ENCODE data around the gene BAIAP3.

Gene BAIAP3

DNA sequence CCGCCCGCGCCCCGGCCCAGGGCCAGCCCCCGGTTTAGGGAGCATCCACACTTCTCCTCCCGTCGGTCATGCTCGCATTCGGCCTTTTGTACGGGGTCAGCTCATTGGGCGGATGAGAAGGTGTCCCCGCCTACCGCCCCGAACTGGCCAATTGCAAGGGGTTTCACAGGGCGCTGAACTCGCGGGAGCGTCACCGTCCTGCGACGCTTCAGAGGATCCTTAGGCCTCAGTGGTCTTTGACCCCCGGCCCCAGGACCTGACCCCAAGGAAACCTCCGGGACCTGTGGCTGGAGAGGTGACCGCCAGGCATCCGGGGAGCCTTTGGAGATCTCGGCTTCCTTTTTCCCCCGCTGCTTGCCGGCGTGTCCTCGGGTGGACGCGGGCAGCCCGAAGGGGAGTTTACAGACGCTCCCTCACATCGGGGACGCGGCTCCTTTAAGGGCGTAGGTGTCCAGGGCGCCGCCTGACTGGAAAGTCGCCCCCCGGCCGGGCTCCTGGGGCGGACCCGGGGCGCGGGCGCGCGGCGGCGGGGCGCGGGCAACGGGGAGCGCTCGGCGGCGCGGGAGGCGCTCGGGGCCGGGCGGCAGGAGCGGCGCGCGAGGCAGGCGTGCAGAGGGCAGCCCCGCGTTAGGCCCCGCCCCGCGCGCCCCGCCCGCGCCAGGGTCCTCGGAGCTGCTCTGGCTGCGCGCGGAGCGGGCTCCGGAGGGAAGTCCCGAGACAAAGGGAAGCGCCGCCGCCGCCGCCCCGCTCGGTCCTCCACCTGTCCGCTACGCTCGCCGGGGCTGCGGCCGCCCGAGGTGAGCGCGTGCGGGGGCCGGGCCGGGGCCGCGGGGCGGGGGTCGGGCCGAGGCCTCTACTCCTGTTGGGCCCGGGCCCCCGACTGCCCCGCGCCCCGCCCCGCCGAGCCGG, 24.2 kb upstream of the BAIAP3 start, which contains the start of gene UBE2I:
UBE2I (plus strand) TSS at position 660 of the 909 bp plus-strand sequence. CDS start 4,395 bp downstream, outside the sequence.
- Histone ChIP-seq H3K9me3 (no peaks in the 10 kb centered on the region), H3K27me3 (ENCODE audit: low read depth) (no peaks in the 10 kb centered on the region), H3K36me3 (replicated peaks) (peaks cover 25% of the 10 kb centered on the region), H3K4me3 (peak within 1 kb of the TSS; percentile 78), H3K4me1 (peaks cover 8% of the 10 kb centered on the region)
- in situ Hi-C loops (cut with MboI; ENCODE audit: low sequenced_read_pairs), result no loop called here
- DNase-seq (ENCODE audit: low spot score in 2 of 2), result peak; percentile 93 to 98

DNA sequence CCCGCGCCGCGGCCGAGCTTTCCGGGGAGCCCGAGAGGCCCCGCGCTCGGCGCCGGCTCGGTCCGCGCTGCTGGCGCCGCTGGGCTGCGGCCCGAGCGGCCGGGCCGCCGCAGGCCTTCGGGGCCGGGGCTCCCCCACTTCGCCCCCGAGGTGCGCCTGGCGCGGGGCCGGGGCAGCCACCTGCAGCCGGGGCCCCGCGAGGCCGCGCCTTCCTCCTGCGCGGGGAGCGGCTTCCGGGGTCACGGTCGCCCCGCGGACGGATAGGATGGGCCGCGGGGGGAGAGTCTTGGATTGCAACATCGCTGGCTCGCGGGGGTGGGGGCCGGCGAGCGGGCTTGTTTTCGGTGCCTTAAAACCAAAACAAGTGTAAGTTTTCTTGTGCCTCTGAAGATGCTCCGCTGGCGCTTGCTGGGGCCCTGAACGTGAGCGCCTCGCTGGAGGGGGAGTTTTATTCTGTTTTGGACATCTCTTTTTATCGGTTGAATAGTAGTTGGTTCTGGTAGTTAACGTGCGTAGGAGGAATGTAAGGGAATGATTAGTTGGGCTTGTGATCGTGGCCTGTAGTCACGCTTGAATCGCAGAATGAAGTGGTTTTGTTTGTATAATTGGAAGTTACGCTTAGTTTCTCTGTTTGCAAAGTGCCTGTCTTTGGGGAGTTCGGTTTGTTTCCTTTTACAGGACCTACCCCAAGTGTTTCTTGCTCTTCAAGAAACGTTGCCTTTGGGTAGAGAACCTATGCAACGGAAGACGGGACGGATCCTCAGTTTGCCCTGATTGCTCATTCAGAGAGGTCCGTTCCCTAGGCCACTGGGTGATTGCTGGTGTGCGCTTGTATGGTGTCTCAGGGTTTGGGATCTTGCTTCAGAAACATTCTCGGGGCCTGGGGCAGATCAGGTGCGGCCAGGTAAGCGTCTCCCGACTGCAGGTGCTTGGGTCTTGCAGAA, 23.3 kb upstream of the BAIAP3 start:
- in situ Hi-C loops (cut with MboI; ENCODE audit: low sequenced_read_pairs), result no loop called here
- no peaks in the 10 kb centered on the region for H3K27me3 ChIP-seq (ENCODE audit: low read depth)
- peaks cover 35% of the 10 kb centered on the region for H3K36me3 ChIP-seq (replicated peaks)
- H3K4me1 ChIP-seq, result peaks cover 8% of the 10 kb centered on the region
- no peaks in the 10 kb centered on the region for H3K9me3 ChIP-seq
- H3K4me3 ChIP-seq, result peak overlapping the region; percentile 78
- no peak for DNase-seq (ENCODE audit: low spot score in 2 of 2)

DNA sequence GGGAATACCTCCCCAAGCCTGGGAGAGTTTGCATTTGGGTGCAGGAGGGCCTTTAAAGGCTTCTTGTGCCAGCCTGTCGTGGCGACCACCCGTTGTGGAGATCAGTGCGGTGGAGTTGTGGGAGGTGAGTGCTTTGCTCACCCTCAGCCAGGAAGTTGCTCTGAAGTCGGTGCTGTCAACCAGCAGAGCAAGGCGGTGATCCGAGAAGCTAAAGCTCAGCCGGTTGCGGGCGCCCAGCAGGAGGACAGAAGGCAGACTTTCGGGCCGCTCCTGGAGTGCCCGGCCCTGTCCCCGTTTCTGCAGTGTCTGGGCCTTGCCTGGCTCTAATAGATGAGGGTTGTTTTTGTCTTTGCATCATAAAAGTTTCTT, 22.6 kb upstream of the BAIAP3 start:
- Histone ChIP-seq H3K27me3 (ENCODE audit: low read depth) (no peaks in the 10 kb centered on the region), H3K4me1 (peaks cover 8% of the 10 kb centered on the region), H3K9me3 (no peaks in the 10 kb centered on the region), H3K4me3 (peak overlapping the region; percentile 78), H3K36me3 (replicated peaks) (peaks cover 41% of the 10 kb centered on the region)
- DNase-seq (ENCODE audit: low spot score in 2 of 2), result no peak
- in situ Hi-C loops (cut with MboI; ENCODE audit: low sequenced_read_pairs), result no loop called here

DNA sequence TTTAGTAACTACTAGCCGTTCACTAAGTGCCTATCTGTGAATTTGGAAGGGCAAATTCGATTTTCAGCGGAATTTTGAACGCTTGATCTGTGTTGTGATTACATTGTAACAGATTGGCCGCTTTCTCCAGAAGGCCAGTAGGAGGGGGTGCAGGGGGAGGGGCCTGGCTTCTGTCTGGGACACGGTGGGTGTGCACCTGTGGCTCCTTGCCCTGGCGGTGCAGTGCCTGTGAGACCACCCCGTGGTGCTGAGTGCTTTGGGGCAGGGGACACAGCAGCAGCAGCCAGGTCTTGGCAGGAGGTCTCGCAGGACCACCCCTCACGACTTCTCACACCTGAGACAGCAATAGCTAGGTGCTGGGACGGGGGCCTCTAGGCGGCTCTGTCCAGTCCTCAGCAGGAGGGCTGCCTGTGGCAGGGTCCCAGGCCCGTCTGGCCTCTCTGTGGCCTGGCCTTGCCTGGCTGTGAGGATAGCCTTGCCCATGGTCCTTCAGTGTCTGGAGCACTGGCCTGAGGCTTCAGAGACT, 22.2 kb upstream of the BAIAP3 start:
- H3K4me1 ChIP-seq, result peaks cover 8% of the 10 kb centered on the region
- H3K27me3 ChIP-seq (ENCODE audit: low read depth), result no peaks in the 10 kb centered on the region
- peak in 1 of 2 experiments; percentile 49 for DNase-seq (ENCODE audit: low spot score in 2 of 2)
- in situ Hi-C loops (cut with MboI; ENCODE audit: low sequenced_read_pairs), result no loop called here
- peaks cover 46% of the 10 kb centered on the region for H3K36me3 ChIP-seq (replicated peaks)
- H3K4me3 ChIP-seq, result peak overlapping the region; percentile 78
- H3K9me3 ChIP-seq, result no peaks in the 10 kb centered on the region

DNA sequence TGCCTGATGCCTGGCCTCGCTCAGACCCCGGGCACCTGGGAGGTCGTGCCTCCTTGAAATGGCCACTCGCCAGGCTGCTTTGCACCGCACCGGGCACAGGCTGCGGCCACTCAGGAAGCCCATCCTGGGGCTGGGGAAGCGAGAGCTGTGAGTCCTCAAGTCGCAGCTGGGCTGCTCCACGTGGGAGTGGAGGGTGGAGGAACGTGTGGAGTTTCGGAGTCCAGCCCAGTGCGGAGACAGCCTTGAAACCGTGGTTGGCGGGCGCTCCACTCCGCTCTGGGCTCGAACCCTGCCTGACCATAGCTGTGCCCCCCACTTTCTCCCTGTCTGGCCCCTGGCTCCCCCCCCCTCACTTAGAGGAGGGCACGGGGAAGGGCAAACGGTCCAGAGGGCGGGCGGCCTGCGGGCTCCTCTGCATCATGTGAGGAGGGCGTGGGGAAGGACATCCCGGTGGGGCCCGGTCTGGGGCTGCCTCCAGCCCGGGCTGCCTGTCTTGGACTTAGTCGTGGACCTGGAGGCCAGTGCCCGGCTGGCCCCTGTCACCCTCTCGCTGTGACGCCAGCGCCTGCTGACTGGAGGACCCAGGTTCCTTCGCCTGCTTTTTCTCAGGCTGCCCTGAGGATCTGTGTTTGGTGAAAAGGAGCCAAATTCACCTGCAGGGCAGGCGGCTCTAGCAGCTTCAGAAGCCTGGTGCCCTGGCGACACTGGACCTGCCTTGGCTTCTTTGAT, 21.5 kb upstream of the BAIAP3 start:
- Histone ChIP-seq H3K27me3 (ENCODE audit: low read depth) (no peaks in the 10 kb centered on the region), H3K9me3 (no peaks in the 10 kb centered on the region), H3K4me3 (peak overlapping the region; percentile 78), H3K36me3 (replicated peaks) (peaks cover 52% of the 10 kb centered on the region), H3K4me1 (peaks cover 8% of the 10 kb centered on the region)
- DNase-seq (ENCODE audit: low spot score in 2 of 2), result no peak
- in situ Hi-C loops (cut with MboI; ENCODE audit: low sequenced_read_pairs), result no loop called here

DNA sequence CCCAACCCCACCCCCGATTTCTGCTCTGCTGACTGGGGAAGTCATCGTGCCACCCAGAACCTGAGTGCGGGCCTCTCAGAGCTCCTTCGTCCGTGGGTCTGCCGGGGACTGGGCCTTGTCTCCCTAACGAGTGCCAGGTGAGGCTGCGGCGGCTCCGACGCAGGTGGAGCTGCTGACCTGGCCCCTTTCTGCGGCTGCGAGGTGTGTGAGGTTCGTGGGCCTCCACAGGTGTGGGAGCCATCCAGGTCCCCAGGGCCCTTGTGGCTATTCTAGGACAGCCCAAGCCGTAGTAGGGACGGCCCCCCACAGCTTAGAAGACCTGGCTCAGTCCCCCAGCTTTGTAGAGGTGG, 21.0 kb upstream of the BAIAP3 start:
- Histone ChIP-seq H3K9me3 (no peaks in the 10 kb centered on the region), H3K4me3 (no peak overlapping the region), H3K4me1 (peaks cover 8% of the 10 kb centered on the region), H3K36me3 (replicated peaks) (peaks cover 57% of the 10 kb centered on the region), H3K27me3 (ENCODE audit: low read depth) (no peaks in the 10 kb centered on the region)
- in situ Hi-C loops (cut with MboI; ENCODE audit: low sequenced_read_pairs), result no loop called here
- DNase-seq (ENCODE audit: low spot score in 2 of 2), result no peak

DNA sequence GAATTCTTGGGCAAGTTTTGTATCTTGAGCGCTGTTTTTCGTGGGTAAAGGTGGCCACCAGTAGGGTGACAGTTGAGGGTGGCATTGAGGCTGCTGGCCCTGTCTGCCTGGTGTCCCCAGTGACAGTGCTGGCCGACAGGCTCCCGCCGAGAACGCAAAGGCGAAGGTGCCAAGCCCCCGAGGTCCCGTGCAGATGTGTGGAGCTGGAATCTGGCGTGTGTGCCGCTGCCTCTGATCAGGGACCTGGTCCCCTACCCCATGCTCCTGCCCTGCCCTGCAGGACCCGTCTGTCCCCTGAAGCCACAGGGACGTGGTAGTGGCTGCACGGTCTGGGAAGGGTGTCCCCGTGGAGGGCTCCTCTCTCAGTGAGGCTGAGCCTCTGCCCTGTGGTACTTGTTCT, 20.5 kb upstream of the BAIAP3 start:
- Histone ChIP-seq H3K4me1 (peaks cover 8% of the 10 kb centered on the region), H3K27me3 (ENCODE audit: low read depth) (no peaks in the 10 kb centered on the region), H3K4me3 (no peak overlapping the region), H3K9me3 (no peaks in the 10 kb centered on the region), H3K36me3 (replicated peaks) (peaks cover 62% of the 10 kb centered on the region)
- no peak for DNase-seq (ENCODE audit: low spot score in 2 of 2)
- in situ Hi-C loops (cut with MboI; ENCODE audit: low sequenced_read_pairs), result no loop called here

DNA sequence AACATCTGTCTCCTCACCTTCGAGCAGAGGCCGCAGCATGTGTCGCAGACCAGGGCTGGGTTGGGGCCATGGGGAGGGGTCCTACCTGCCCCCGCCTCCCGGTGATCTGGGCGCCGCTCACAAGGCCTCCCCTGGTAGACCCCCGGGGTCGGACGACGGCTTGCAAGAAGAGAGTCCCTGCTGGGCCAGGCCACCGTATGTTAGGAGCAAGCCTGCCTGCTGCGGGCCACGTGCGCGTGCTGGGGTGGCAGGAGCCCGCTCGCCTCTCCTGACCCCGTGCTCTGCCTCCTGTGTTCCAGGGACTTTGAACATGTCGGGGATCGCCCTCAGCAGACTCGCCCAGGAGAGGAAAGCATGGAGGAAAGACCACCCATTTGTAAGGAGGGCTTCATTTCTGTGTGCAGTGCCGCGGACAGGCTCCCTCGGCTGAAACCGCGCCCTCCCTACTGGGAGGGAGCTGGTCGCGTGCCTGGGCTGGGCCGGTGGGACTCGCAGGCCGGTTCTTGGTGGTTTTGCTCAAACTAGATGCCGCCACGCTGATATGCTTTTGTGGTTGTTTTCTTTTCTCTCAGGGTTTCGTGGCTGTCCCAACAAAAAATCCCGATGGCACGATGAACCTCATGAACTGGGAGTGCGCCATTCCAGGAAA, 19.6 kb upstream of the BAIAP3 start:
- Histone ChIP-seq H3K4me1 (peaks cover 8% of the 10 kb centered on the region), H3K4me3 (no peak overlapping the region), H3K36me3 (replicated peaks) (peaks cover 71% of the 10 kb centered on the region), H3K9me3 (no peaks in the 10 kb centered on the region), H3K27me3 (ENCODE audit: low read depth) (no peaks in the 10 kb centered on the region)
- in situ Hi-C loops (cut with MboI; ENCODE audit: low sequenced_read_pairs), result no loop called here
- no peak for DNase-seq (ENCODE audit: low spot score in 2 of 2)

DNA sequence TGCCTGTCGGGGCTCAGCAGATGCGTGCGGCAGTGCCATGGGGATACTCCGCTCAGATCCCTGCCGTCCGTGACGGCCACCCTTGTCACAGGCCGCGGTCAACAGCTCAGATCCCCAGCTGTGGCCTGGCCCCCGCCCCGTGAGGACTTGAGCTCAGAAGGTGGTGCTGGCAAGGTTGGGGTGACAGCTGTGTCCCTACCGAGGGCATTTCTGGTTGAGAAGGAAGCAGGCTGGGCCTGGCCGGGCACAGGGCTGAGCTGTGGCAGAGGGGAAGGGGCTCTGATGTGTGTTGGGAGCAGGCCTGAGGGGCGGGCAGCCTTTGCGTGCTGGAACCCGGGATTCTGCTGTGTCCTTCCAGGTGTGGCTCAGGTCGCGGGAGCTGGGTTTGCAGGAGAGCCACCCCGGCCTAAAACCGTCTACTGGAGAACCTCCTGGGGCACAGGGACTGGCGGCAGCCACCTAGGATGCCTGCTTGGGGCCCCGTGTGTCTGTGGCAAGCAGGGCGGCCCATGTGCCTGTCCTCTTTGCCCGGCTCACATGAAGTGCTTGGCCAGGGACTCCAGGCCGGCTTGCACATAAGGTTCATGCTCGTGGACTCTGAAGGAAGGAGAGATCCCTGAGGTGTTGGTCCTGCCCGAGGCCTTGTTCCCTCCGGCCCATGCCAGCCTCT, 18.9 kb upstream of the BAIAP3 start:
- Histone ChIP-seq H3K4me3 (no peak overlapping the region), H3K36me3 (replicated peaks) (peaks cover 78% of the 10 kb centered on the region), H3K4me1 (peaks cover 8% of the 10 kb centered on the region), H3K9me3 (no peaks in the 10 kb centered on the region), H3K27me3 (ENCODE audit: low read depth) (no peaks in the 10 kb centered on the region)
- no peak for DNase-seq (ENCODE audit: low spot score in 2 of 2)
- in situ Hi-C loops (cut with MboI; ENCODE audit: low sequenced_read_pairs), result no loop called here

DNA sequence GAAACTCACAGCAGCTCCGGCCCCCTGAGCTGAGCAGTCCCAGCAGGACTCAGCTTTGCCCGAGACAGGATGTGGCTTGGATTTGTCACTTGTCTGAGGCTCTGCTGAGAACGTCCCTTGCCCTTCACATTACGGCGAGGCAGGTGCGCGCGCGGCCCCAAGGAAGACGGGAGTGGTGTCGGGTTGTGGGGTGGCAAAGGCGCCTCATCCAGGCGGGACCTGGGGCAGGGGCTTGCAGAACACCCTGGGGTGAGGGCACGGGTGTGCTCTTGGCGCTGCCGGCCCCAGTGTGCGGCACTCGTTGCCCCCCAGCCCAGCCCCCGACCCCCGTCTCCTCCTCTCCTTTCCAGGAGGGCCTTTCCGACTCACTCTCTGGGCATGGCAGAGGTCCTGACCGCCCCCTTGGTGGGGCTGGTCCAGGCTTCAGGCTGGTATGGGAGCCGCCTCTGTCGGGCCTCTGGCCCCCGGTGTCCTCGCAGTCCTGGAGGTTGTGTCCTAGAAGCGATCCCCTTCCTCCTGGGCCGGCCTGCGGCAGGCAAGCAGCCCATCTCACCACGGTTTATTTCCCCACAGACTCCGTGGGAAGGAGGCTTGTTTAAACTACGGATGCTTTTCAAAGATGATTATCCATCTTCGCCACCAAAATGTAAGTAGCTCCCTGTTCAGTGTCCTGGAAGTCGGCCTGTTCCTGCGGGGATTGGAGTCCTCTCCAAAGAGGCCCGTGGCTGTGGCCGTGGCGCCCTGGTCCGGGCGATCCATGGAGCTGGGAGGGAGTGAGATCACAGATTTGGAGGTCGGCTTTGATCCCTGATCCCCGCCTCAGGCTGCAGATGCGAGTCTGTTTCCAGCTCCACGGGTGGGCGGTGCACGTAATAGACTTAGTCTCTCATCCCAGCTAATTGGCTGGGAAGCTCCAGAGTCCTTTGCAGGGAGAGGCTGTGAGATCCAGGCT, 18.1 kb upstream of the BAIAP3 start:
- peaks cover 8% of the 10 kb centered on the region for H3K4me1 ChIP-seq
- in situ Hi-C loops (cut with MboI; ENCODE audit: low sequenced_read_pairs), result no loop called here
- peaks cover 87% of the 10 kb centered on the region for H3K36me3 ChIP-seq (replicated peaks)
- H3K27me3 ChIP-seq (ENCODE audit: low read depth), result no peaks in the 10 kb centered on the region
- DNase-seq (ENCODE audit: low spot score in 2 of 2), result no peak
- H3K4me3 ChIP-seq, result no peak overlapping the region
- no peaks in the 10 kb centered on the region for H3K9me3 ChIP-seq

DNA sequence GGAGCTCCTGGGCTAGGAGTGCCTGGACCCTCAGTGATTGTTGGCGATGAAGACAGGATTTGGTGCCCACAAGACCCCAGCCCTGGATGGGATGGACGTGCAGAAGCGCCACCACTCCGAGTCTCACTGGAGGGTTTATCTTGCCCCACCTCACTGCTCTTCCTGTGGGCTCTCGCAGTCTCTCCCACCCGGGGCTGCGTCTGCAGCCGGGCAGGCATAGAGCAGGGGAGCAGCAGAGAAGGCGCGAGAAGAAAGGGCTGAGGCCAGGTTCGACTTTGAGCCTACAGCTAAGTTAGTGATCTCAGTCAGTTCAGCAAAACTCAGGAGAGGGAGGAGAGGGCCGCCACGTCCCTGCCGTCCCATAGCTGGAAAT, 17.4 kb upstream of the BAIAP3 start:
- Histone ChIP-seq H3K9me3 (no peaks in the 10 kb centered on the region), H3K27me3 (ENCODE audit: low read depth) (no peaks in the 10 kb centered on the region), H3K4me3 (no peak overlapping the region), H3K4me1 (peaks cover 7% of the 10 kb centered on the region), H3K36me3 (replicated peaks) (peaks cover 93% of the 10 kb centered on the region)
- DNase-seq (ENCODE audit: low spot score in 2 of 2), result no peak
- in situ Hi-C loops (cut with MboI; ENCODE audit: low sequenced_read_pairs), result no loop called here
